Rectal smooth muscle tissue (tissue), 1 donor: ENCODE data around the gene SSC5D.

Source experiments
- H3K27ac ChIP-seq: one replicate; pipeline ENCODE4 v1.7.0; 2013; ENCODE audit warnings: low read depth, low read length, inconsistent platforms
- H3K27me3 ChIP-seq: one replicate; pipeline ENCODE4 v1.7.0; 2013; ENCODE audit warnings: low read length; ENCODE audit not compliant: control insufficient read depth, insufficient read depth
- H3K36me3 ChIP-seq: one replicate; pipeline ENCODE4 v1.7.0; 2013; ENCODE audit warnings: low read length; ENCODE audit not compliant: control insufficient read depth, insufficient read depth
- H3K4me1 ChIP-seq: one replicate; pipeline ENCODE4 v1.7.0; 2013; ENCODE audit warnings: low read length; ENCODE audit not compliant: control insufficient read depth, insufficient read depth
- H3K4me3 ChIP-seq: one replicate; pipeline ENCODE4 v1.7.0; 2013; ENCODE audit warnings: low read length
- H3K9ac ChIP-seq: one replicate; pipeline ENCODE4 v1.7.0; 2013; ENCODE audit warnings: low read length

The SSC5D gene

DNA sequence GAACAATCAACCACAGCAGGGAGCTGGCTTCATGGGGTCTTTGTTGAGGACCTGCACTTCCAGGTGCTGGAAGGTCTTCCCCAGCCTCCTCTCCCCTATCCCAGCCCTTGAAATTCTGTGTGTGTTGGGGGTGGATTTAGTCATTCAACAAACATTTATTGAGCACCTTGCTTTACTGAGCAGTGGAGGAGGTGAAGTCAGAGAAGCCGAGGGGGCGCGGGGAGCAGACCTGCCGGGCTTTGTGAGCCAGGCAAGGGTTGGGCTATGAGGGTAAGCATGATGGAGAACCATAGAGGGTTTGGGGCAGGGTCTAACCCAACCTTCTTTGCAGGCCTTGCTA is 20.2 kb upstream of the SSC5D start:
- Histone ChIP-seq H3K9ac (no peak overlapping the region), H3K4me1 (no peaks in the 10 kb centered on the region), H3K36me3 (no peaks in the 10 kb centered on the region), H3K4me3 (no peak overlapping the region), H3K27ac (no peak overlapping the region), H3K27me3 (no peaks in the 10 kb centered on the region)

DNA sequence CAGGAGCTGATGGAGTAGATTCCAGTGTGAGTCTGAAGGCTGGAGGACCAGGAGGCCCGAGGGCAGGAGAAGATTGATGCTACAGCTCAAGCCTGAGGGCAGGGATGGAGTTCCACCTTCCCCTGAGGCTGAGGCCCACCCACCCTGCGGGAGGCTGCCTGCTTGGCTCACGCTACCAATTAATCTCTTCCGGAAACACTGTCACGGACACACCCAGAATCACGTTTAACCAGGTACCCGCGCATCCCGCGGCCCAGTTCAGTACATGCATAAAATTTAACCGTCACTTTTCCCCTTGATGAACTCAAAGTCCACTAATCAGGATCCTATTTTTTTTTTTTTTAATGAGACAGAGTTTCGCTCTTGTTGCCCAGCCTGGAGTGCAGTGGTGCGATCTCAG is 17.0 kb upstream of the SSC5D start:
- Histone ChIP-seq H3K36me3 (no peaks in the 10 kb centered on the region), H3K4me3 (no peak overlapping the region), H3K4me1 (peaks cover 5% of the 10 kb centered on the region), H3K27ac (no peak overlapping the region), H3K9ac (no peak overlapping the region), H3K27me3 (no peaks in the 10 kb centered on the region)

DNA sequence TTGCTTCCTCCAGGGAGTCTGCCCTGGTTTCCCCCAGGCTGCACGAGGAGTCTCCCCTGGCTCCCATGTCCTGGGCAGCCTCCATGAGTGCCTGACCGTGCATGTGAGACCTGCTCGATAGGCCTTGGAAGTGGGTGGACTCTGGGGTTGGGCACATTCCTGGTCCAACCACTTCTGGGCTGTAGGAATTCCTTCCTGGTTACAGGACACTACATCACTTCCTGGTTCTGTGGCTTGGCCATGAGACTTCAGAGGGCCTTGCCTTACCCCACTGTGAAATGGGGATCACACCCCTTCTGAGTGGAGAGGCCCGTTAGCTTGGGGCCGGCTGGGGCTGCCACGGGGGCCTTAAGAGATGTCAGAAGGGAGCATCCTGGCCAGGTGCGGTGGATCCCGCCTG is 15.8 kb upstream of the SSC5D start:
- no peaks in the 10 kb centered on the region for H3K27me3 ChIP-seq
- H3K4me1 ChIP-seq: peaks cover 5% of the 10 kb centered on the region
- no peaks in the 10 kb centered on the region for H3K36me3 ChIP-seq
- no peak overlapping the region for H3K9ac ChIP-seq
- H3K27ac ChIP-seq: no peak overlapping the region
- H3K4me3 ChIP-seq: no peak overlapping the region

DNA sequence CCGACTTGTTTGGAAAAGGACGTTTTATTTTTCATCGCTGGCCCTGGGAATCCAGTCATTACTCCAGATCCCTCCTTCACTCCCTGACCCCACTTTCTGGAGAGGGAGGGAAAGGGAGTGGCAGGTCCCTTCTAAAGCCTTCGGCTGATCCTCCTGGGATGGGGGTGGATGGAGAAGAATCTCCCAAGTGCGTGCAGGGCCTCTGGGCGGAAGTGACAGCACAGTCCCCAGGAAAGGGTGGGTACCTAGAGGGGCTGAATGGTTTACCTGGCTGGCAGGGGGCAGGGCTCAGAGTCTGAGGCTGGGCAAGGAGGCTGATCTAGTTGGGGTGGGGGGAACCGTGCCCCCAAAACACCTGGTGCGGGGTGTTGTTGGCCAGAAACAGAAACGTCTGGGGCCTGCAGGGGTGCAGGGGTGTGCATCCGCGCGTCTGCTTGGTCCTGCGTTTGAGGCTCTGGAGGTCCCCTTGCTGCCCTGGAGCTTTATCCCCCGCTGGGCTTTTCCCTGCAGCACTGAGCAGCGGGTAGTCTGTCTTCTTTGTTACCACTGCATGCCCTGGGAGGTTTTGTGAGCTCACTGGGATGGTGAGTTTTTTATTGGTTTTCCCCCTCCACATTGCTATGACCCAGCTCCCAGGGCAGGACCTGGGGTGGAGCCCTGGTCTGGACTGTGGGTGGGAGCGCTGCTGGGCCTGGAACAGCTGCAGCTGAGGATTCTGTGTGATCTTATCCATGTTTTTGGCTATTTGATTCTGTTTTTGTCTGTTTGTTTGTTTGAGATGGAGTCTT is 14.8 kb upstream of the SSC5D start:
- Histone ChIP-seq H3K27ac (no peak overlapping the region), H3K9ac (no peak overlapping the region), H3K27me3 (no peaks in the 10 kb centered on the region), H3K4me1 (peaks cover 7% of the 10 kb centered on the region), H3K4me3 (no peak overlapping the region), H3K36me3 (no peaks in the 10 kb centered on the region)

DNA sequence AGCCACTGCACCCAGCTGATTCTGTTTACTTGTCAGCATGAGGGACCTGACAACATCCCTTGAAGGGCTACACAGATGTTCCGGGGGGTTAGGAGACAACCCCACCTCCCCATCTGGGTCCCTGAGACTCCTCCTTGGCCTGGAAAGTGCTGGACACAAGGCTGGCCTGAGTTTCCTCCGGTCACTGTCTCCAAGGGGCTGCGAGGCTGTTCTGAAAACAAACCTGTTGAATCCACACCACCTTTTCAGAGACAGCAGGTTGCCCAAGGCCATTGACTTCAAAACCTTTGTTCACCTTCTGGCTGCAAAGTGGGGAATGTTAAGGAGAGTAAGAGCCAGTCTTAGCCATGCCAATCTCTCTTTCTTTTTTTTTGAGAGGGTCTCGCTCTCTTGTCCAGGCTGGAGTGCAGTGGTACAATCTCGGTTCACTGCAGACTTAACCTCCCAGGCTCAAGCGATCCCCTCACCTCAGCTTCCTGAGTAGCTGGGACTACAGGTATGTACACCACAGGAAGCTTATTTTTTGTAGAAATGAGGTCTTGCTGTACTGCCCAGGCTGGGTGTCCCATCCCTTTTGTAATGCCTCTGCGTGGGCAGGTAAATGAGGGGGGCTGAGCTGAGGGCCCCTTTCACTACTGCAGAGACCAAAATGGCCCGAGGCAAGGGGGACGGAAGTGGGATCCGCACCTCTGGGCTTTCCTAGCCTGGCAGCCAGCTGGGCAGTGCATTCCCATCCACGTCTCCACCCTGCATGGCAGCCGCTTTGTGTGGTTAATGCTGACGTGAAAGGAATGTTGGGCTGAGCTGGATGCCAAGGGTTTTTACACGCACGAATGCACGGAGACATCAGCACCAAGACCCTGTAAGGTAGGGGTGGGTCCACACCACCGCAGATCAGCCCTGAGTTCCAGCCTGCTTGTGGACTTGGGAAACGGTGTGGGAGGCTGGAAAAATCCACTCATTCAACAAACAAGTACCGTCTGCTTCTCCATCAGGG is 13.7 kb upstream of the SSC5D start:
- H3K27ac ChIP-seq: no peak overlapping the region
- no peak overlapping the region for H3K9ac ChIP-seq
- H3K4me1 ChIP-seq: peaks cover 7% of the 10 kb centered on the region
- H3K4me3 ChIP-seq: no peak overlapping the region
- H3K36me3 ChIP-seq: no peaks in the 10 kb centered on the region
- no peaks in the 10 kb centered on the region for H3K27me3 ChIP-seq

DNA sequence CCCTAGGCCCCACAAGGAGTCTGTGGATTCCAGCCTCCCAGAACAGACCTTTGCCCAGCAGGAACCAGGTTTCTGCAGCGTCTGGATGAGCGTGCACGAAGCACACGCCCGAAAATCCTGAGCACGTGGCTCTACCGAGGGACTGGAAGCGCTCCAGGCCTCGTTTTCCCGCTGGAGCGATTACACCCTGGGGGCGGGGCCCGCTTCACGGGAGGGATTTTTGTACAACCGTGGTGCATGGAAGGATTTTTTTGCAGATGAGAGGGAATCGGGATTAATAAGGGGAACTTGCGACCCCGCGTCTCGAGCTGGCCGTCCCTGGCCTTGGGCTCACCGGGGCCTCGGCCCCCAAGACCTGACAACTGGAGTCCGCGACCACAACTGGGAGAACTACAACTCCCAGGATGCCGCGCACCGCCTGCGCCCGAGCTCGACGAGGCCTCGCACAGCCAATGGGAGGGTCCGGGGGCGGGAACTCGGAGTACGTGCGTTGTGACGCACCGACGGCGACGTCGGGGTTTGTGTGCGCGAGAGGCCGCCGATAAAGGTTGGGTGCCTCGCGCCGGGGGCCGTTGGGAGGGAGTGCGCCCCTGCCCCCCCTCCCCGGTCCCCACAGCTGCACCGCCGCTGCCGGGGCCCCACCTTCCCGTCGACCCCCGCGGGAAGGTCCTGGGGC is 12.0 kb upstream of the SSC5D start, which contains the start of gene ZNF628:
Gene ZNF628 (plus strand): TSS at position 518 of the 676 bp plus-strand sequence. CDS start 3,294 bp downstream, outside the sequence.
- Histone ChIP-seq H3K27ac (peak within 1 kb of the TSS; percentile 83), H3K27me3 (no peaks in the 10 kb centered on the region), H3K4me1 (peaks cover 7% of the 10 kb centered on the region), H3K9ac (peak within 1 kb of the TSS; percentile 25), H3K36me3 (no peaks in the 10 kb centered on the region), H3K4me3 (peak within 1 kb of the TSS; percentile 79)

DNA sequence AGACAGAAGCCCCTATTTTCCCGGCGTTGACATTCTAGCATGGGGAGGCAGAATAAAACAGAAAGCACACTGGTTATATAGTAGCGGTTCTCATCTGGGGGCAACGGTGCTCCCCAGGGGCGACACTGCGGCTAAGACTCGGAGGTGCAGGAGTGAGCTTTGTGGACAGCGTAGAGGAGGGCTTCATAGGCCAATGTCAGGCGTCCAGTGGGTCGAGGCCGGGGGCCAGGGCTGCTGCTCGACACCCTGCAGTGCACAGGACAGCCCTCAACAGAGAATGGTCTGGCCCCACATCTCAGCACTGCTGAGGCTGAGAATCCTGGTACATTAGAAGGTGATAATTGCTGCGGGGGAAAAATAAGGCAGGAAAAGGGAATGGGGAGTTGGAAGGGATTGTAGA is 10.3 kb upstream of the SSC5D start:
- Histone ChIP-seq H3K36me3 (peaks cover 3% of the 10 kb centered on the region), H3K27me3 (no peaks in the 10 kb centered on the region), H3K9ac (no peak overlapping the region), H3K4me1 (peaks cover 7% of the 10 kb centered on the region), H3K4me3 (no peak overlapping the region), H3K27ac (no peak overlapping the region)

DNA sequence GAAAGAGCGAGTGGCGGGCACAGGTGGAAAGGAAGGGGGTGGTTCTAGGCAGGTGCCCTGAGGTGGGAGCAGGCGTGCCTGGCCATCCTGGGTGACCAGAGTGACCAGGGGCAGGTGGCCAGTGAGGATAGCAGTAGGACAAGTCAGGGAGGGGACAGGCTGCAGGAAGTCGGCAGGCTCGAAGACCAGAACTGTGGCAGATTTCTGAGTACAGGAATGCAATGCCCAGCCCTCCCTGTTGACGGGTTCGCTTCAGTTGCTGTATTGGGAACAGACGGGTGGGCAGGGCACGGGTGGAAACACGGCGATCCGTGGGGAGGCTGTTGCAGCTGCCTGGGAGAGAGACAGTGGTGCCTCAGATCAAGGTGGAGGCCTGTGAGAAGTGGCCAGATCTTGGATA is 9.9 kb upstream of the SSC5D start:
- H3K27ac ChIP-seq: no peak overlapping the region
- no peak overlapping the region for H3K4me3 ChIP-seq
- peaks cover 7% of the 10 kb centered on the region for H3K4me1 ChIP-seq
- H3K27me3 ChIP-seq: no peaks in the 10 kb centered on the region
- H3K36me3 ChIP-seq: peaks cover 3% of the 10 kb centered on the region
- no peak overlapping the region for H3K9ac ChIP-seq

DNA sequence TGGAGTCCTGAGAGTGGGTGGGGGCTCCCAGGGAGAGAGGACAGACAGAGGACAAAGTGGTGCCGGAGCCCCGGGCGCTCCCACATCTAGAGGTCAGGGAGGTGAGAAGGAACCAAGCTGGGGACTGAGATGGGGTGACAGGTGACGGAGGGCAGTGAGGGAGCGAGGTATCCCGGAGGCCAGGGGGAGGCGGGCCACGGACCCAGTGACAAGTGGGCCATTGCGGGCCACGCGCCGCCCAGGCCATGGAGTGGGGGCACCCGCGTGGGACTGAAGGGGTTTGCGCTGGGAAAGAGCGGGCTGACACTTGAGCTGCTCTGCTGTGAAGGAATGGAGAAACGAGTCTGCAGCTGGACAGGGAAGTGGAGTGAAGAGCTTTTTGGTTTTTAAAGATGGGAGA is 9.2 kb upstream of the SSC5D start:
- Histone ChIP-seq H3K36me3 (peaks cover 3% of the 10 kb centered on the region), H3K27ac (no peak overlapping the region), H3K9ac (no peak overlapping the region), H3K4me3 (no peak overlapping the region), H3K4me1 (peaks cover 7% of the 10 kb centered on the region), H3K27me3 (no peaks in the 10 kb centered on the region)

DNA sequence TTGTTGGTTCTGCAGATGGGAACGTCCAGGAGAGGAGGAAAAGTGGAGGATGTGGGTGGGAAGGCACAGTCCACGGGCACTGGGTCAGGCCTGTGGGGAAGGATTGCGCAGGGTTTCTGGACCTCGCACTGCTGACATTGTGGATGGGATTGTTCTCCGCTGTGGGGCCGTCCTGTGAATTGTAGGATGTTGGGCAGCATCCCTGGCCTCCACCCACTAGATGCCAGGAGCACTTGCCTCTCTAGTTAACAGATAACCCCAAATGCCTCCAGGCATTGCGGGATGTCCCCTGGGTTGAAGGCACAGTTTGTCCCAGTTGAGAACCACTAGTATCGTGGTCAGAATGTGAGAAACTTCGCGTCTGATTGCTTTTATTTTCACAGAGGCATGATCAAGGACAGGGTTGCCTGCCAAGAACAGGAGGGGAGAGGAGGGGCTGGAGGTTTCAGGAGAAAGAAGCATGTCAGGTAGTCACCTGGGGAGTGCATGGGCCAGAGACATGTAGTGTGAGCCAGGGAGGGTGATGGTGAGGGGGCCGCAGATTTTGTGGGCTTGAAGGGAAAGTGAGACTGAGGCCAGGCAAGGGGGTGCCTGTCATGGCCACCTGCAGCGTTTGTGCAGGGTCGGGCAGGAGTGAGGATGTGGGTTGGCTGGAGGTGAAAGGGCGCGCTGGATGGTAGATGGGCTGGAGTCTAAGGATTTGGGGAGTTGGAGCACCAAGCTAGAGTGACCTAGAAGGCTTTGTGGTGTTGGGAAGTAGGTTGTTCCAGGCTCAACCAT is 8.6 kb upstream of the SSC5D start:
- H3K27me3 ChIP-seq: no peaks in the 10 kb centered on the region
- H3K36me3 ChIP-seq: peaks cover 3% of the 10 kb centered on the region
- peaks cover 11% of the 10 kb centered on the region for H3K4me1 ChIP-seq
- H3K9ac ChIP-seq: no peak overlapping the region
- no peak overlapping the region for H3K4me3 ChIP-seq
- no peak overlapping the region for H3K27ac ChIP-seq

DNA sequence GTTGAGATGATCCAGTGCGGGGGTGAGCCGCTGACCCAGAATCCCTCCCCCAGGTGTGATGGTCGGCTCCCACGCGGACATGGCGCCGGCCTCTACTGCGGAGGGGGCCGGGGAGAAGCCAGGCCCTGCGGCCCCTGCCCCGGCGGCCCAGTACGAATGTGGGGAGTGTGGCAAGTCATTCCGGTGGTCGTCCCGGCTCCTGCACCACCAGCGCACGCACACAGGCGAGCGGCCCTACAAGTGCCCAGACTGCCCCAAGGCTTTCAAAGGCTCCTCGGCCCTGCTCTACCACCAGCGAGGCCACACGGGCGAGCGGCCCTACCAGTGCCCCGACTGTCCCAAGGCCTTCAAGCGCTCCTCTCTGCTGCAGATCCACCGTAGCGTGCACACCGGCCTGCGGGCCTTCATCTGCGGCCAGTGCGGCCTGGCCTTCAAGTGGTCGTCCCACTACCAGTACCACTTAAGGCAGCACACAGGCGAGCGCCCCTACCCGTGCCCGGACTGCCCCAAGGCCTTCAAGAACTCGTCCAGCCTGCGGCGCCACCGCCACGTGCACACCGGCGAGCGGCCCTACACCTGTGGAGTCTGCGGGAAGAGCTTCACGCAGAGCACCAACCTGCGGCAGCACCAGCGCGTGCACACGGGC is 7.0 kb upstream of the SSC5D start:
- no peak overlapping the region for H3K4me3 ChIP-seq
- no peak overlapping the region for H3K27ac ChIP-seq
- H3K36me3 ChIP-seq: peaks cover 3% of the 10 kb centered on the region
- no peaks in the 10 kb centered on the region for H3K27me3 ChIP-seq
- H3K4me1 ChIP-seq: peaks cover 18% of the 10 kb centered on the region
- no peak overlapping the region for H3K9ac ChIP-seq
